Lung (tissue), 12 donors: Measurements from ENCODE around the gene GJB3. TPM values are rescaled to one million over a fixed set of nuclear protein-coding genes. Genes with fewer than 3 reads are reported as not detected.

Experiments
- ATAC-seq: fragments of 200-7000 bp; cut with Tn5 transposase; one replicate; pipeline ENCODE4 v1.9.1; 2020; ENCODE audit warnings: moderate number of reproducible peaks; ENCODE audit not compliant: insufficient read depth, low FRiP score
- DNase-seq, 3 donors: peaks; one replicate each; pipeline ENCODE4 v3.0.0-alpha.2; 2013 to 2017
- H3K27ac ChIP-seq, 2 donors: one replicate each; pipeline ENCODE4 v1.5.1; 2013; ENCODE audit warnings: mild to moderate bottlenecking in 2 of 2, moderate library complexity in 2 of 2, control low read depth in 1 of 2, inconsistent platforms in 1 of 2, low read depth in 1 of 2, low read length in 1 of 2
- H3K27me3 ChIP-seq, 3 donors: one replicate each; pipeline ENCODE4 v1.5.1; 2013; ENCODE audit warnings: low read length in 2 of 3; ENCODE audit not compliant: control insufficient read depth in 3 of 3, insufficient read depth in 3 of 3
- H3K36me3 ChIP-seq, 4 donors: one replicate each; pipeline ENCODE4 v1.5.1; 2013; ENCODE audit warnings: low read length in 4 of 4, mild to moderate bottlenecking in 1 of 4, moderate library complexity in 1 of 4; ENCODE audit not compliant: control insufficient read depth in 4 of 4, insufficient read depth in 4 of 4
- H3K4me1 ChIP-seq, 5 donors: one replicate each; pipeline ENCODE4 v1.5.1; 2013; ENCODE audit warnings: low read length in 5 of 5, mild to moderate bottlenecking in 2 of 5, moderate library complexity in 1 of 5; ENCODE audit not compliant: control insufficient read depth in 5 of 5, insufficient read depth in 5 of 5
- H3K4me3 ChIP-seq: one replicate; pipeline ENCODE4 v1.5.1; 2013; ENCODE audit warnings: mild to moderate bottlenecking, control low read depth, moderate library complexity
- H3K9ac ChIP-seq, 2 donors: one replicate each; pipeline ENCODE4 v1.5.1; 2013; ENCODE audit warnings: low read length in 2 of 2, control low read depth in 1 of 2; ENCODE audit not compliant: insufficient read depth in 1 of 2
- H3K9me3 ChIP-seq, 4 donors: one replicate each; pipeline ENCODE4 v1.5.1; 2013; ENCODE audit warnings: low read length in 3 of 4, mild to moderate bottlenecking in 1 of 4, moderate library complexity in 1 of 4; ENCODE audit not compliant: control insufficient read depth in 4 of 4, insufficient read depth in 3 of 4
- CTCF ChIP-seq: IDR thresholded peaks from 2 replicates; pipeline ENCODE4 v1.5.1; 2012; ENCODE audit warnings: mild to moderate bottlenecking; ENCODE audit errors: control extremely low read depth, extremely low read depth
- WGBS, 2 donors: extraction: QIAGEN DNeasy Blood & Tissue Kit; methylation state at CpG; one replicate each; pipeline ENCODE4 v1.1.7; 2013; 5-methylcytosine and 5-hydroxymethylcytosine counted together
- polyA plus RNA-seq, 2 donors: library from polyadenylated mRNA; stranded (reverse); fragments of 200-250 nt; gene quantifications; one replicate each; pipeline ENCODE4 v1.2.1, GENCODE V29; 2013
- total RNA-seq, 2 donors: library from RNA; depleted of rRNA in 1 of 2; stranded (reverse); fragments of >200 nt in 1 of 2; gene quantifications; one replicate each; pipeline ENCODE4 v1.2.1, GENCODE V29; 2014 to 2021
- donor health status: control.
- donor health status: control.
- donor health status: Bipolar disorder and iron deficiency.
- donor health status: healthy.
- donor health status: DM: yes; HTN: yes; CAD: no.

Gene GJB3
- total and polyA plus RNA-seq, 4 donors: 0.51 to 2.5 (median 0.65) TPM

GRCh38 chr1:34763142-34763781 lies 17.8 kb upstream of the GJB3 start:
- Histone ChIP-seq H3K4me1 (no peaks in the 10 kb centered on the region), H3K9ac (no peak overlapping the region), H3K27me3 (no peaks in the 10 kb centered on the region), H3K4me3 (no peak overlapping the region), H3K9me3 (peaks cover 0 to 10% (median 0%) of the 10 kb centered on the region in 4 donors), H3K36me3 (no peaks in the 10 kb centered on the region), H3K27ac (no peak overlapping the region)
- 51 to 67% methylated on average over 8 of the region's 8 CpGs for WGBS, 2 donors
- ATAC-seq (no peak), DNase-seq (no peak)
- TF ChIP-seq CTCF: no peak

DNA sequence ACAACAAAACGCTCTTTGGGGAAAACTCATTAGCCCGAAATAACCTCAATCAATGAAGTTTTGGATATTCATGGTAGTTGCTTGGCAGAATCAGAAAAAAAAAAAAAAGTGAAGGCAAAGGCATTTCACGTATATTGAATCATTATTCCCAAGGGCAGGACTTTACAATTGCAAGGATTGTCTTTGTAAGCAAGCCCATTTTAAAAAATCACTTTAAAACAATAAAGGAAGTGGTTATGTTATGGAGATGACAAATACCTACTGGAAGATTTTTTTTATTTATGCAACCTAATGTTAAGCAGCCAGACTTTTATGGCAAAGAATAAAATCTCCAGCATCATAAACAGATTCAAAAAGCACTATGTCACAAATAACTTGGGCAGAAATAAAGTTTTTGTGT lies 12.2 kb upstream of the GJB3 start:
- Histone ChIP-seq H3K27ac (no peak overlapping the region), H3K9me3 (peaks cover 0 to 5% (median 0%) of the 10 kb centered on the region in 4 donors), H3K4me1 (no peaks in the 10 kb centered on the region), H3K36me3 (no peaks in the 10 kb centered on the region), H3K27me3 (peaks cover 0 to 2% (median 0%) of the 10 kb centered on the region in 3 donors), H3K9ac (no peak overlapping the region), H3K4me3 (no peak overlapping the region)
- no peak for DNase-seq
- no peak for TF ChIP-seq CTCF
- ATAC-seq: no peak
- 81 to 88% methylated on average over 3 of the region's 3 CpGs for WGBS, 2 donors

DNA sequence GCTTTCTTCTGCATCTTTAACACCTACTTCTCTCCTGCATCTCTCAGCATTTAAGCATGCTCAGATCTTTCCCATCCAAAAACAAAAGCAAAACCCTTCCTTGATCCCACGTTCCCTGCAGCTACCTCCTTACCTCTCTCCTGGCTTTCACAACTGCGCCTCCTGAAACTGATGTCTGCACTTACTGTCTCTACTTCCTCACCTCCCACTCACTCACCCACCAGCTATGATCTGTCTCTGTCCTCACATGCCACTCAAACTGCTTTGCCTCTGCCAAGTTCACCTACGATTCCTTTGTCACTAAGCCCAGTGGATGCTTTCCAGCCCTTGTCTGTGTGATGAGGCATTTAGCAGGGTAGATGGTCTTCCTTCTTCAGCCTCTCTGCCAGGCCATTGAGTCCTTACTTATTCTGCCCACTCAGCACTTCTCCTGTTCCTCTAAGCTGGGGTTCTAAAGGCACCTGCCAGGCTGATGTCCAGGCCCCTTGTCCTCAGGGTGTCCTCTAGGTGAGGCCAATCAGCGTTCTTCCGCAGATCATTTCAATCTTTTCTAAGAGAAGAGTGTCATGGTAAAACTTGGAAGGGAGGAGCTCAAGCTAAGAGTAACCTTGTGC lies 10.0 kb upstream of the GJB3 start:
- no peak for DNase-seq
- 86 to 94% methylated on average over 5 of the region's 5 CpGs for WGBS, 2 donors

More for the DNA sequence above, 10.0 kb upstream of the GJB3 start:
- H3K4me1 ChIP-seq: no peaks in the 10 kb centered on the region
- TF ChIP-seq CTCF: no peak
- H3K4me3 ChIP-seq: no peak overlapping the region
- no peak for ATAC-seq
- H3K36me3 ChIP-seq: no peaks in the 10 kb centered on the region
- H3K9me3 ChIP-seq: peaks cover 0 to 1% (median 0%) of the 10 kb centered on the region in 4 donors
- H3K27ac ChIP-seq: no peak overlapping the region
- peaks cover 0 to 2% (median 0%) of the 10 kb centered on the region in 3 donors for H3K27me3 ChIP-seq
- H3K9ac ChIP-seq: no peak overlapping the region
